ENCODE measurements around the gene ZCCHC2. TPM values are rescaled to one million over a fixed set of nuclear protein-coding genes. Genes with fewer than 3 reads are reported as not detected.
A peak's percentile ranks its signal among the peaks of the same experiment; 100 is the strongest.

ZCCHC2 gene
- polyA plus RNA-seq, 1 donor: 17.8 TPM

DNA sequence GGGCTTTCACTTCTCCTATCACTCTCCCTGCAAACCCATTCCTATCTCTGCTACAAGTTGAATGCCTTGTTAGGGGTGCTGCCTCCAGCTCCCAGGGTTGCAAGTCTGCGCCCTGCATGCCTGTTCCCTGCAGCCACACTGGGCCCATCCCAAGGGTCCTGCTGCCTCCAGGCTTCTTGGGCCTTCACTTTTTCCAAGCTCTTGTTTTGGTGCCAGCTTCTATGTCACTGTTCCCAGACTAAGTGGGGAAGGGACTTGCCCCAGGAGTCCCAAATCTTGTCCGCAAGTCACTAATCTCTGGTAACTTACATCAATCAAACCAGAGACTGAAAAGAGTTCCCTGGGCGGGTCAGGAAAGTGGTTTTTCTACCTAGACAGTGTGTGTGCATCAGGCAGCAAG lies 65.4 kb downstream of the ZCCHC2 start:
- Histone ChIP-seq H3K27me3 (ENCODE audit: control insufficient read depth, insufficient read depth, low read length) (no peaks in the 10 kb centered on the region), H3K4me1 (ENCODE audit: control insufficient read depth, insufficient read depth, low read length) (peaks cover 3% of the 10 kb centered on the region), H3K36me3 (ENCODE audit: control insufficient read depth, insufficient read depth, low read length) (peaks cover 9% of the 10 kb centered on the region), H3K4me3 (ENCODE audit: low read length) (no peak overlapping the region), H3K27ac (ENCODE audit: low read length) (no peak overlapping the region), H3K9me3 (ENCODE audit: control insufficient read depth, low read depth, low read length) (no peaks in the 10 kb centered on the region)
- 60% methylated on average over 1 of the region's 3 CpGs for WGBS (ENCODE audit: insufficient coverage, low lambda C conversion rate)
- no peak for DNase-seq

DNA sequence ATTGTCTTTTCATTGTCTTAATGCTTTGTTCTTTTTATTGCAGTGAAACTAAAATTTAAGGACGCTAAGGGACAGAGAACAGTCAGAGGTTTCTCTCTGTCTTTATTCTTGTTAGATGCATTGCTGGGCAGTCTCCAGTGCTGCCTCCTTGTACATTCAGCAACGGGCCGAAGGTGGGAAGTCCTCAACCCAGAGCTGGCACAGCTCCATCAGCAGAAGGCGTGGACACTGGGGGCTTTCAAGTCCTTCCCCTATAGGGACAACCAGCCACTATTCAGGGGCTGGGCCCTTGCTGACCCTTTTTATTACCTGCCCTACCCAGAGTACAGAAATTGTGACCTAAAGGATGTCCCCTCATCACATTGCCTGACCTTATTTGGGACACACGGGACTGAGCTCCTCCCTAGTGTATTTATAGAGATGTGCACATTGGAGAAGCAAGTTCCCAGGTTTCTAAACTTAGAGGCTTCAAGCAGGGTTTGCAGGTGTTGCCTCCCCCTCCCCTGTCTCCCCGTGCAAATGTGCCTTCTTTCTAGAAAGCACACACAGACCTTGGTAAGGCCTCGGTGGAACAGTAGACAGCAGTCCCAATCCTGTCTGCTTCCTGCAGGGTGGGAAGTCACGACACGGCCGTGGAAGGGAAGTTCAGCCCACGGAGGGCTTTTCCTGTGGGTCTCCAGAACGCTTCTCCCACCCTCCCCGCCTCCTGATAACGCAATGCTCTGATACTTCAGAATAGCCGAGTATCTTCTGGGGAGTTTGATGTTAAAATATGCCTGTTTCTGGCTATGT lies 68.2 kb downstream of the ZCCHC2 start:
- H3K36me3 ChIP-seq (ENCODE audit: control insufficient read depth, insufficient read depth, low read length): no peaks in the 10 kb centered on the region
- no CpG with 5 or more reads among the region's 15 CpGs for WGBS (ENCODE audit: insufficient coverage, low lambda C conversion rate)
- DNase-seq: no peak
- peaks cover 10% of the 10 kb centered on the region for H3K27me3 ChIP-seq (ENCODE audit: control insufficient read depth, insufficient read depth, low read length)
- no peak overlapping the region for H3K27ac ChIP-seq (ENCODE audit: low read length)
- peaks cover under 1% of the 10 kb centered on the region for H3K9me3 ChIP-seq (ENCODE audit: control insufficient read depth, low read depth, low read length)
- no peak overlapping the region for H3K4me3 ChIP-seq (ENCODE audit: low read length)
- H3K4me1 ChIP-seq (ENCODE audit: control insufficient read depth, insufficient read depth, low read length): no peaks in the 10 kb centered on the region

DNA sequence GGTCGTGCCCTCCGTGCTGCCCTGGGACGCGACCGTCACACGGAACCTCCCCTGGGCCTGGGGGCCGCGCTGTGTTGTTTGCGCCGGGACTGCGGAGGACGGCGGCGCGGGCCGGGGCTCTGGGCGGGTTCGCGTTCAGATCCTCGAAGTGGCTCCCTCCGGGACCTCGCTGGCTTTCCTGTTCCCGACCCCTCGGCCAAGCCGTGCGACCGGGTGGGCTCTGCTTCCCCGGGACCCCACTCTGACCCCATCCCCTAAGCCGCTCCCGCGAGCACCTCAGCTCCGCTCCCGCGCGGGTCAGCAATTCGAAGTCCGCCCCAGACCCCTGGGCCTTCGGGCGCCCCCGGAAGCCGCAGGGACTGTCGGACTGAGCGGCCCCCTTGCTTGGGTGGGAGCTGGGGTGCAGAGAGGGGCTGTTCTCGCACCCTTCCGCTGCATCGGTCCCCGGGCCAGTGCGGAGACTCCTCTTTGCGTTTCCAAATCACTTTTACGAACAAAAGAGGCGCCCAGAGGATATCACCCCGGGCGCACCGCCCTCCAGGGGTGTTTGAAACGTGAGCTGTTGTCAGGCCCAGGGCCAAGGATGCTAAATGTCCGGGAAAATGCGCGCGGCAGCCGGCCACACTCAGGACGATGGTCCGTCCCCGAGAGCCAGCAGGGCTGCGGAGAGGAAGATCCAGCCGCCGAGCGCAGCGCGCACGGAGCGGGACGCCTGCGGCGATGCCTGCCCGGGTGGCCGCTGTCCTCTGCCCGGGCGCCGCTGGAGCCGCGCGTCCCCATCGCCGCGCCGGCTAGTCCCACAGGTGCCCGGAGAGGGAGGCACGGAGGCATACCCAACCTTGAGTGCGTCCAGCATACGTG lies 73.5 kb downstream of the ZCCHC2 start:
- H3K27me3 ChIP-seq (ENCODE audit: control insufficient read depth, insufficient read depth, low read length): peaks cover 50% of the 10 kb centered on the region
- WGBS (ENCODE audit: insufficient coverage, low lambda C conversion rate): no CpG with 5 or more reads among the region's 90 CpGs
- H3K27ac ChIP-seq (ENCODE audit: low read length): no peak overlapping the region
- peaks cover 8% of the 10 kb centered on the region for H3K4me1 ChIP-seq (ENCODE audit: control insufficient read depth, insufficient read depth, low read length)
- H3K4me3 ChIP-seq (ENCODE audit: low read length): peak overlapping the region; percentile 37
- peak in 1 of 2 donors; percentile 35 for DNase-seq
- H3K9me3 ChIP-seq (ENCODE audit: control insufficient read depth, low read depth, low read length): peaks cover 7% of the 10 kb centered on the region
- no peaks in the 10 kb centered on the region for H3K36me3 ChIP-seq (ENCODE audit: control insufficient read depth, insufficient read depth, low read length)

DNA sequence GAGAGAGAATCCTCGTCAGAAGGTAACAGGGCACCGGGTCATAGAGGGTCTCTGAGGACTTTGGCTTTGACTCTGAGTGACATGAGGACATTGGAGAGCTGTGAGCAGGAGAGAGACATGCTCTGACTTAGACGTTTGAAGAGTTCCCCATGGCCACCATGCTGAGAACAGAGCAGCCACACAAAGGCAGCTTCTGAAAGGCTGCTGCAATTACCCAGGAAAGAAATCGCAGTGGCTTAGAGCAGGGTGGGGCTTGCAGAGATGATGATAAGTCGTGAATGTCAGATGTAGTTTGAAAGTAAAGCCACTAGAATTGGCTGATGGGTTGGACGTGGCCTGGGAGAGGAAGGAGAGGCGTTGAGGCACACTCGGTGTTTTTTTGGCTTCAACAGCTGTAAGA lies 79.0 kb downstream of the ZCCHC2 start:
- Histone ChIP-seq H3K27me3 (ENCODE audit: control insufficient read depth, insufficient read depth, low read length) (peaks cover 41% of the 10 kb centered on the region), H3K4me1 (ENCODE audit: control insufficient read depth, insufficient read depth, low read length) (peaks cover 1% of the 10 kb centered on the region), H3K4me3 (ENCODE audit: low read length) (no peak overlapping the region), H3K36me3 (ENCODE audit: control insufficient read depth, insufficient read depth, low read length) (no peaks in the 10 kb centered on the region), H3K9me3 (ENCODE audit: control insufficient read depth, low read depth, low read length) (no peaks in the 10 kb centered on the region), H3K27ac (ENCODE audit: low read length) (no peak overlapping the region)
- WGBS (ENCODE audit: insufficient coverage, low lambda C conversion rate): 60% methylated on average over 1 of the region's 8 CpGs
- no peak for DNase-seq

DNA sequence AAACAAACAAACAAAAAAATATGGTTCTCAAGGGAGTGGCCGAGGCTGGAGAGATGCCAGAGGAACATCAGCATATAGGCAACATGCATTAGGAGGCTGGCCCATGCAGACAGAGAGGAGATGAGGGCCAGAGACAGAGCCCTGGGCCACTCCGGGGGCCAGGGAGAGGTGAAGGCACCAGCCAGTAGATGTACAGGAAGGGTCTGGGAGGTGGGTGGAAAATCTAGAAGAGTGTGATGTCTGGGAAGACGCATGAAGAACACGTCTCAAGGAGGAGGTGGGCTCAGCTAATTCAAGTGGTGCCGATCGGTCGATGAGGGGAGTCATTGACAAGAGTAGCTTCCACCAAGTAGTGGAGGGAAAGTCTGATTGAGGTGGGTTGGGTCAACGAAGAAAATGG lies 79.9 kb downstream of the ZCCHC2 start:
- H3K4me3 ChIP-seq (ENCODE audit: low read length): no peak overlapping the region
- no peak for DNase-seq
- peaks cover 3% of the 10 kb centered on the region for H3K9me3 ChIP-seq (ENCODE audit: control insufficient read depth, low read depth, low read length)
- peaks cover 33% of the 10 kb centered on the region for H3K27me3 ChIP-seq (ENCODE audit: control insufficient read depth, insufficient read depth, low read length)
- WGBS (ENCODE audit: insufficient coverage, low lambda C conversion rate): 98% methylated on average over 7 of the region's 8 CpGs
- H3K4me1 ChIP-seq (ENCODE audit: control insufficient read depth, insufficient read depth, low read length): no peaks in the 10 kb centered on the region
- no peak overlapping the region for H3K27ac ChIP-seq (ENCODE audit: low read length)
- H3K36me3 ChIP-seq (ENCODE audit: control insufficient read depth, insufficient read depth, low read length): no peaks in the 10 kb centered on the region

DNA sequence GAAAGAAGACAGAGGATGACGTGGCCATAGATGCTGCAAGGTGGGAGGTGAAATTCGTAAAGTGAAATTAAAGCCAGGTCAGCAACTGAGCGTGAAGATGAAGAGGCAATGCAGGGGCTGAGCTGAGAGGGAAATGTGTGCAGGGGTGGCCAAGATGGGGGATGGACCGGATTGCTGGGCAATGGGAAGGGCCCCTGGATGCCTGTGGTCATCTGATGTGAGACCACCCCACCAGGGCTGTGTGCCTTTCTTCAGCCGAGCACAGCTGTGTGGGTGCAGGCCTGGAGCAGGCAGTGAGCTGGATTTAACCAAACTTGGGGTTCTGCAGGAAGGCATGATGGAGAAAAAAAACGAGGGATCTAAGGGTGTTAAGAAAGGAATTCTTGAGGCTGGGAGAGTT lies 80.4 kb downstream of the ZCCHC2 start:
- 77% methylated on average over 2 of the region's 6 CpGs for WGBS (ENCODE audit: insufficient coverage, low lambda C conversion rate)
- H3K9me3 ChIP-seq (ENCODE audit: control insufficient read depth, low read depth, low read length): peaks cover 3% of the 10 kb centered on the region
- H3K27ac ChIP-seq (ENCODE audit: low read length): no peak overlapping the region
- no peak overlapping the region for H3K4me3 ChIP-seq (ENCODE audit: low read length)
- no peaks in the 10 kb centered on the region for H3K36me3 ChIP-seq (ENCODE audit: control insufficient read depth, insufficient read depth, low read length)
- H3K4me1 ChIP-seq (ENCODE audit: control insufficient read depth, insufficient read depth, low read length): no peaks in the 10 kb centered on the region
- DNase-seq: no peak
- peaks cover 30% of the 10 kb centered on the region for H3K27me3 ChIP-seq (ENCODE audit: control insufficient read depth, insufficient read depth, low read length)

DNA sequence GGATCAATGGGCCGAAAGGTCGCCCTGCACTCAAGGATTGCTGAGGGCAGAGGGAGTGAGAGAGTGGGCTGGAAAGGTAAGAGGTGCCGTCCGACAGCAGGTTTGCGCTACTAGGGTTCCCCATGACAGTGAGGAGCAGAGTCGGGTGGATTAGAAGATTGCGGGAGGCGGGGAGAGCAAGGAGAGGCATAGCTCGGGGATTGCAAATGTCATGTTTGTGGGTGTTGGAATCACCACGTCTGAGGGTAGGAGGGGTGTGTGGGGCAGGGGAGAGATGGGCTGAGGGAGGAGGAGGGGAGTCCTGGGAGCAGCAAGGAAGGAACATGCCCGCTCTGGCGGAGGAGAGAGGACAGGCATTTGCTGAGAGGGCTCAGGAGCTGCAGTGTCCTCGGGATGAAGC lies 81.2 kb downstream of the ZCCHC2 start:
- no peaks in the 10 kb centered on the region for H3K4me1 ChIP-seq (ENCODE audit: control insufficient read depth, insufficient read depth, low read length)
- no peak overlapping the region for H3K4me3 ChIP-seq (ENCODE audit: low read length)
- H3K9me3 ChIP-seq (ENCODE audit: control insufficient read depth, low read depth, low read length): peaks cover 3% of the 10 kb centered on the region
- DNase-seq: no peak
- H3K27ac ChIP-seq (ENCODE audit: low read length): no peak overlapping the region
- no peaks in the 10 kb centered on the region for H3K36me3 ChIP-seq (ENCODE audit: control insufficient read depth, insufficient read depth, low read length)
- 0% methylated on average over 1 of the region's 13 CpGs for WGBS (ENCODE audit: insufficient coverage, low lambda C conversion rate)
- H3K27me3 ChIP-seq (ENCODE audit: control insufficient read depth, insufficient read depth, low read length): peaks cover 23% of the 10 kb centered on the region

DNA sequence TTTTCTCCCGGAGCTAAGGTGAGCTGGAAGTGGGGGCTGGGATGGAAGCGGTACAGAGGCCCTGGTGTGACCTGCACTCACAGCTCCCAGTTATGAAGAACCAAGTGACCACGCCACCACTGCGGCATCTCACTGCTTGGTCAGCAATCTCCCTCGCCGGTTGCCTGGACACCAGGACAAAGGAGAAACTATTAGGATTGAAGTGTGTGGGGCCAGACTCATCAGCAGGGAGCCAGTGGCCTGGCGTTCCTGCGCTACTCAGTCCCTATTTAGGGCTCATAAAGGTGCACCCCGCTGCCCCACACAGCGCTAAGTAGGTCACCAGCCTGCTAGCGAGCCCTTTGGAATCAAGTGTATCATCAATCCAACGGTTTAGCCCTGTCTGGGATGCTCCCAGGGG lies 82.9 kb downstream of the ZCCHC2 start:
- peaks cover 3% of the 10 kb centered on the region for H3K9me3 ChIP-seq (ENCODE audit: control insufficient read depth, low read depth, low read length)
- no peak overlapping the region for H3K27ac ChIP-seq (ENCODE audit: low read length)
- WGBS (ENCODE audit: insufficient coverage, low lambda C conversion rate): no CpG with 5 or more reads among the region's 12 CpGs
- H3K27me3 ChIP-seq (ENCODE audit: control insufficient read depth, insufficient read depth, low read length): peaks cover 16% of the 10 kb centered on the region
- H3K36me3 ChIP-seq (ENCODE audit: control insufficient read depth, insufficient read depth, low read length): no peaks in the 10 kb centered on the region
- H3K4me1 ChIP-seq (ENCODE audit: control insufficient read depth, insufficient read depth, low read length): no peaks in the 10 kb centered on the region
- DNase-seq: no peak
- H3K4me3 ChIP-seq (ENCODE audit: low read length): no peak overlapping the region

DNA sequence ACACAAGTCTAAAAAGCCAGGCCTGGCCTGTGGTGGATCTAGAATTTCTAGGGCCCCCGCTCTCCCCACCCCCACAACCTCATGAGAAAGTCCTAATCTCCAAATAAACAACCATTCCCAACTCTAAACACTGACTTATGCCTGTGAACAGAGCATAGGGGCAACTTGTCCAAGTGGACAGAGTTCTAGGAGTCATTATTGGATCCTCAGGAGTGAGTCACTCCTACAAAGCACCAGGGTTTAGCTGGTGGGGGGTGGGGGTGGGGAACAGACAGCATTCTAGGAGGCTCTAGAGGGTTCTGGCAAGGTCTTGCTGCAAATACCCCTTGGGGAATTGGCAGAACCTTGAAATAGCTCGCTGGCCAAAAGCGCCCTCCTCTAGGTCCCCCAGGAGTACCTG lies 83.3 kb downstream of the ZCCHC2 start:
- H3K27me3 ChIP-seq (ENCODE audit: control insufficient read depth, insufficient read depth, low read length): peaks cover 16% of the 10 kb centered on the region
- H3K4me1 ChIP-seq (ENCODE audit: control insufficient read depth, insufficient read depth, low read length): no peaks in the 10 kb centered on the region
- no peak overlapping the region for H3K4me3 ChIP-seq (ENCODE audit: low read length)
- no peak for DNase-seq
- peaks cover 3% of the 10 kb centered on the region for H3K9me3 ChIP-seq (ENCODE audit: control insufficient read depth, low read depth, low read length)
- WGBS (ENCODE audit: insufficient coverage, low lambda C conversion rate): 100% methylated on average over 1 of the region's 3 CpGs
- H3K36me3 ChIP-seq (ENCODE audit: control insufficient read depth, insufficient read depth, low read length): no peaks in the 10 kb centered on the region
- no peak overlapping the region for H3K27ac ChIP-seq (ENCODE audit: low read length)

DNA sequence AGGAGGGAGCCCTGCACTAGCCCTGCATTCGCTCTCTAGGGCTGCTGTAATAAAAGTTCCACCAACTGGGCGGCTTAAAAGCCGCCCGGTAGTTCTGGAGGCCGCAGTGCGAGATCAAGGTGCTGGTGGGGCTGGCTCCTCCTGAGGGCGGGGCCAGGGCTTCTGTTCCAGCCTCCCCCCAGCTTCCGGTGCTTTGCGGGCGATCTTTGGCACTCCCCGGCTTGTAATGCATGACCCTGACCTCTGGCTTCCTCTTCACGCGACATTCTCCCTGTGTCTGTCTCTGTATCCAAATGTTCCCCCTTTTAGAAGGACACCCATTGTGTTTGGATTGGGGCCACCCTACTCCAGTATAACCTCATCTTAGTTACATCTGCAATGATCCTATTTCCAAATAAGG lies 84.5 kb downstream of the ZCCHC2 start:
- Histone ChIP-seq H3K4me1 (ENCODE audit: control insufficient read depth, insufficient read depth, low read length) (peaks cover 3% of the 10 kb centered on the region), H3K27me3 (ENCODE audit: control insufficient read depth, insufficient read depth, low read length) (peaks cover 28% of the 10 kb centered on the region), H3K36me3 (ENCODE audit: control insufficient read depth, insufficient read depth, low read length) (no peaks in the 10 kb centered on the region), H3K27ac (ENCODE audit: low read length) (no peak overlapping the region), H3K4me3 (ENCODE audit: low read length) (no peak overlapping the region), H3K9me3 (ENCODE audit: control insufficient read depth, low read depth, low read length) (peaks cover 3% of the 10 kb centered on the region)
- DNase-seq: no peak
- WGBS (ENCODE audit: insufficient coverage, low lambda C conversion rate): no CpG with 5 or more reads among the region's 13 CpGs
